Karpas-422 (cell line): Measurements from ENCODE around the gene COL5A1. TPM values are rescaled to one million over a fixed set of nuclear protein-coding genes. Genes with fewer than 3 reads are reported as not detected.

Source experiments
- DNase-seq: peaks from one replicate; pipeline ENCODE4 v3.0.0-alpha.2; 2015
- H2AFZ ChIP-seq: fragments of 200-600 bp; sonication (generic); 2 replicates; pipeline ENCODE4 v1.6.1; 2014; ENCODE audit warnings: antibody characterized with exemption, low read length, mixed read lengths
- H3K27ac ChIP-seq: fragments of 200-600 bp; sonication (generic); 2 replicates; pipeline ENCODE4 v1.5.1; 2014; ENCODE audit warnings: mild to moderate bottlenecking, low read length, moderate library complexity
- H3K27me3 ChIP-seq: fragments of 200-600 bp; sonication (generic); 2 replicates; pipeline ENCODE4 v1.6.1; 2014; ENCODE audit warnings: low read length, mixed read lengths
- H3K36me3 ChIP-seq: fragments of 200-600 bp; sonication (generic); 2 replicates; pipeline ENCODE4 v1.6.1; 2014; ENCODE audit warnings: low read length, mixed read lengths; ENCODE audit not compliant: insufficient read depth
- H3K4me1 ChIP-seq: fragments of 200-600 bp; sonication (generic); 2 replicates; pipeline ENCODE4 v1.6.1; 2014; ENCODE audit warnings: mild to moderate bottlenecking, low read length, mixed read lengths
- H3K4me2 ChIP-seq: fragments of 200-600 bp; sonication (generic); 2 replicates; pipeline ENCODE4 v1.6.1; 2014; ENCODE audit warnings: low read length, low read depth, mild to moderate bottlenecking; ENCODE audit not compliant: poor library complexity, severe bottlenecking
- H3K4me3 ChIP-seq: fragments of 200-600 bp; sonication (generic); 2 replicates; pipeline ENCODE4 v1.5.1; 2014; ENCODE audit warnings: mild to moderate bottlenecking, antibody characterized with exemption, low read length, mixed read lengths
- H3K79me2 ChIP-seq: fragments of 200-600 bp; sonication (generic); 2 replicates; pipeline ENCODE4 v1.6.1; 2014; ENCODE audit warnings: mild to moderate bottlenecking, low read length, mixed read lengths
- H3K9ac ChIP-seq: fragments of 200-600 bp; sonication (generic); 2 replicates; pipeline ENCODE4 v1.6.0; 2014; ENCODE audit warnings: low read length
- H3K9me2 ChIP-seq: fragments of 200-600 bp; sonication (generic), shearing (Covaris generic); replicated peaks from 2 replicates; pipeline ENCODE4 v1.6.0; 2014; ENCODE audit warnings: mild to moderate bottlenecking, low read length, moderate library complexity; ENCODE audit not compliant: insufficient read depth
- H3K9me3 ChIP-seq: fragments of 300-700, 200-600 bp; sonication (generic); 2 replicates; pipeline ENCODE4 v1.6.1; 2014; ENCODE audit warnings: low read length, mixed read lengths
- H4K20me1 ChIP-seq: fragments of 200-600 bp; sonication (generic); 2 replicates; pipeline ENCODE4 v1.6.1; 2014; ENCODE audit warnings: mild to moderate bottlenecking, antibody characterized with exemption, low read length, low read depth; ENCODE audit not compliant: insufficient read depth
- total RNA-seq: library from RNA; depleted of rRNA; stranded (reverse); fragments of >200 nt; shearing (Covaris generic); gene quantifications from 2 replicates; pipeline ENCODE4 v1.2.3, GENCODE V29; 2014; ENCODE audit warnings: low replicate concordance

COL5A1 gene
- total RNA-seq, 1 experiment from 2014 or later = not detected

DNA sequence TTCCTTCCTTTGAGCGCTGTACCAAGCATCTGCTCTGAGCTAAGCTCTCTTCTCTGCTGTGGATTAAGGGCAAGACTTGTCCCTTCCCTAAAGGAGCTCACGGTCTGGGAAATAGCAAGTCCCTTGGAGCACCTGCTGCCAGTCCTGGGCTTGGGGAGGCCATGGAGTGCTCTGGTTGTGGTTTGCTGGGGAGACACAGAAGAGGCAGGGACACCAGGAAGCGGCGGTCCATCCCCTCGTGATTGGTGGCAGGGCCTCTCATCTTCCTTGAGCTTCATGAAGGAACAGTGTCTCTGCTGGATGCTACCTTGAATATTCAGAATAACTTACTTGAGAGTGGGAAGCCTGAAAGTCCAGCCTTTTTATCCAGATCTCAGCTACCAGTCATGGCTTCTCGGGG lies 35.3 kb downstream of the COL5A1 start:
- no peaks in the 10 kb centered on the region for H3K27me3 ChIP-seq
- no peaks in the 10 kb centered on the region for H3K79me2 ChIP-seq
- no peak overlapping the region for H2AFZ ChIP-seq
- DNase-seq = peak; percentile 17
- H3K27ac ChIP-seq = no peak overlapping the region
- no peaks in the 10 kb centered on the region for H4K20me1 ChIP-seq
- H3K4me3 ChIP-seq = no peak overlapping the region
- H3K4me1 ChIP-seq = no peaks in the 10 kb centered on the region
- no peaks in the 10 kb centered on the region for H3K36me3 ChIP-seq
- no peak overlapping the region for H3K9ac ChIP-seq
- no peaks in the 10 kb centered on the region for H3K9me3 ChIP-seq
- H3K4me2 ChIP-seq = no peak overlapping the region
- H3K9me2 ChIP-seq = no peaks in the 10 kb centered on the region

GRCh38 chr9:134677743-134678142 lies 36.1 kb downstream of the COL5A1 start:
- Histone ChIP-seq H3K9me2 (no peaks in the 10 kb centered on the region), H3K79me2 (no peaks in the 10 kb centered on the region), H3K4me2 (no peak overlapping the region), H3K9ac (no peak overlapping the region), H3K27me3 (no peaks in the 10 kb centered on the region), H4K20me1 (no peaks in the 10 kb centered on the region), H3K9me3 (no peaks in the 10 kb centered on the region), H3K27ac (no peak overlapping the region), H3K4me3 (no peak overlapping the region), H2AFZ (no peak overlapping the region), H3K36me3 (no peaks in the 10 kb centered on the region), H3K4me1 (no peaks in the 10 kb centered on the region)
- no peak for DNase-seq

- Histone ChIP-seq H3K36me3 (no peaks in the 10 kb centered on the region), H3K9ac (no peak overlapping the region), H3K4me2 (no peak overlapping the region), H2AFZ (no peak overlapping the region), H3K79me2 (no peaks in the 10 kb centered on the region), H3K9me2 (no peaks in the 10 kb centered on the region), H3K27ac (no peak overlapping the region), H3K27me3 (no peaks in the 10 kb centered on the region), H4K20me1 (no peaks in the 10 kb centered on the region), H3K9me3 (no peaks in the 10 kb centered on the region), H3K4me1 (no peaks in the 10 kb centered on the region), H3K4me3 (no peak overlapping the region)
- DNase-seq = no peak
Observed at GRCh38 chr9:134678206-134678605, 36.6 kb downstream of the COL5A1 start.

DNA sequence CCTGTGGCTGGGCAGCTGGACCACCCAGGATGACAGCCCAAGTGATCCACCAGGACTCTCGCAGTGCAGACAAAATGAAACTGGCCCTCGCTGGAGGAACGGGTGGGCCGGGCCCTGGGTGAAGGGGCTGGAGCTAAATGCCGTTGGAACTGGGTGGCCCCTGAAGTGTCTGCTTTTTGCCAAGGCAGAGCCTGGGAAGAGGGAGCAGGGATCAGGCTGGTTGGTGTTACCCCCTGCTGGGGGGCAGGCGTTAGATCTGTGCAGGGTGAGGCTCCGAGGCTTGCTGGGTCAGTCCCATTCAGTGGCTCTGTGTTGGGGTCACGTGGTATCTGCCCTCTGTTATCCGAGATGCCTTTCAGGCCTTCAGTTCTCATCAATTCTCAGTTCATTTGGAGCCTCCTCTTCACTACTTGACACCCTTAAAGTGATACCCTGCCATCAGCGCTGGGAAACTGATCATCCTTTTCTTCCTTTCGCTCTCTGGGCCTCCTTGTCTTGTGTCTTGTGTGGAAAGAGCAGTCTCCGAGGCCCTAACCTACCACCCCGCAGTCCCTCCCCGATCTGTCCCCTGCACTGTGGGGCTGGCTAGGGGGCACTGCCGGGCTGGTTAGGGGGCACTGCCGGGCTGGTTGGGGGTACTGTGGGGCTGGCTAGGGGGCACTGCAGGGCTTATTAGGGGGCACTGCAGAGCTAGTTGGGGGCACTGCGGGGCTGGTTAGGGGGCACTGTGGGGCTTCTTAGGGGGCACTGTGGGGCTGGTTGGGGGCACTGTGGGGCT lies 37.3 kb downstream of the COL5A1 start:
- Histone ChIP-seq H3K36me3 (no peaks in the 10 kb centered on the region), H3K4me1 (no peaks in the 10 kb centered on the region)
- no peak for DNase-seq

GRCh38 chr9:134679616-134680392 lies 38.2 kb downstream of the COL5A1 start:
- Histone ChIP-seq H2AFZ (no peak overlapping the region), H3K4me3 (no peak overlapping the region), H3K9ac (no peak overlapping the region), H3K36me3 (no peaks in the 10 kb centered on the region), H3K9me2 (no peaks in the 10 kb centered on the region), H4K20me1 (no peaks in the 10 kb centered on the region), H3K27ac (no peak overlapping the region), H3K4me2 (no peak overlapping the region), H3K9me3 (no peaks in the 10 kb centered on the region; the same call in 1 of the 2 replicates), H3K27me3 (no peaks in the 10 kb centered on the region), H3K79me2 (no peaks in the 10 kb centered on the region), H3K4me1 (no peaks in the 10 kb centered on the region)
- no peak for DNase-seq

More for the DNA sequence above, 37.3 kb downstream of the COL5A1 start:
- Histone ChIP-seq H3K27me3 (no peaks in the 10 kb centered on the region), H2AFZ (no peak overlapping the region), H3K9me3 (no peaks in the 10 kb centered on the region), H3K4me3 (no peak overlapping the region), H4K20me1 (no peaks in the 10 kb centered on the region), H3K27ac (no peak overlapping the region), H3K9me2 (no peaks in the 10 kb centered on the region), H3K9ac (no peak overlapping the region), H3K4me2 (no peak overlapping the region), H3K79me2 (no peaks in the 10 kb centered on the region)

GRCh38 chr9:134680393-134681060 lies 38.9 kb downstream of the COL5A1 start:
- Histone ChIP-seq H3K4me3 (no peak overlapping the region), H3K4me2 (no peak overlapping the region), H4K20me1 (no peaks in the 10 kb centered on the region), H3K4me1 (no peaks in the 10 kb centered on the region), H3K36me3 (no peaks in the 10 kb centered on the region), H2AFZ (no peak overlapping the region), H3K79me2 (no peaks in the 10 kb centered on the region), H3K27me3 (no peaks in the 10 kb centered on the region), H3K9me3 (no peaks in the 10 kb centered on the region; the same call in 1 of the 2 replicates), H3K9me2 (no peaks in the 10 kb centered on the region), H3K27ac (no peak overlapping the region), H3K9ac (no peak overlapping the region)
- no peak for DNase-seq

GRCh38 chr9:134681061-134681661 lies 39.6 kb downstream of the COL5A1 start:
- Histone ChIP-seq H3K36me3 (no peaks in the 10 kb centered on the region), H3K9me2 (no peaks in the 10 kb centered on the region), H4K20me1 (no peaks in the 10 kb centered on the region), H3K9me3 (no peaks in the 10 kb centered on the region; the same call in 1 of the 2 replicates), H3K9ac (no peak overlapping the region), H3K27me3 (no peaks in the 10 kb centered on the region), H3K27ac (no peak overlapping the region), H3K4me1 (no peaks in the 10 kb centered on the region), H3K79me2 (no peaks in the 10 kb centered on the region), H3K4me3 (no peak overlapping the region), H2AFZ (no peak overlapping the region), H3K4me2 (no peak overlapping the region)
- no peak for DNase-seq

GRCh38 chr9:134682026-134682425 lies 40.4 kb downstream of the COL5A1 start:
- H3K4me3 ChIP-seq = no peak overlapping the region
- DNase-seq = no peak
- H3K36me3 ChIP-seq = no peaks in the 10 kb centered on the region
- H3K9ac ChIP-seq = no peak overlapping the region
- no peaks in the 10 kb centered on the region for H3K27me3 ChIP-seq
- H3K27ac ChIP-seq = no peak overlapping the region
- H3K4me1 ChIP-seq = no peaks in the 10 kb centered on the region
- no peak overlapping the region for H3K4me2 ChIP-seq
- H2AFZ ChIP-seq = no peak overlapping the region
- no peaks in the 10 kb centered on the region; the same call in 1 of the 2 replicates for H3K9me3 ChIP-seq
- no peaks in the 10 kb centered on the region for H3K79me2 ChIP-seq
- H3K9me2 ChIP-seq = no peaks in the 10 kb centered on the region
- no peaks in the 10 kb centered on the region for H4K20me1 ChIP-seq
